B cell (primary cell): ENCODE measurements around the gene HAP1. TPM values are rescaled to one million over a fixed set of nuclear protein-coding genes. Genes with fewer than 3 reads are reported as not detected.
A peak's percentile ranks its signal among the peaks of the same experiment; 100 is the strongest.

Source experiments
- ATAC-seq: fragments of 200-7000 bp; cut with Tn5 transposase; one replicate; pipeline ENCODE4 v1.10.0; 2021; ENCODE audit warnings: low read depth, mild to moderate bottlenecking, moderate number of reproducible peaks, moderate library complexity
- CTCF ChIA-PET: fragments of 350-600 bp; sonication (Branson Sonifier 250); formaldehyde crosslinking; loops from one replicate; lab custom pipeline; 2021; ENCODE audit warnings: antibody characterized with exemption, inconsistent platforms; lab: Charles Lee
- POLR2A ChIA-PET: fragments of 350-600 bp; sonication (Branson Sonifier 250); formaldehyde crosslinking; loops from one replicate; lab custom pipeline; 2021; ENCODE audit warnings: antibody characterized with exemption; lab: Charles Lee
- DNase-seq: peaks from one replicate; pipeline ENCODE4 v3.0.0; 2013
- H2AFZ ChIP-seq: 2 replicates; pipeline ENCODE4 v1.6.1; 2012; ENCODE audit warnings: mild to moderate bottlenecking, low read depth, low read length; ENCODE audit not compliant: insufficient read depth, poor library complexity, severe bottlenecking
- H3K27ac ChIP-seq, 2 donors: 1 replicate in 1 of 2; 2 replicates in 1 of 2; pipeline ENCODE4 v1.5.1; 2012 to 2013; ENCODE audit warnings: low read length in 2 of 2, mild to moderate bottlenecking in 2 of 2, moderate library complexity in 1 of 2
- H3K27me3 ChIP-seq, 4 experiments: fragments of 200-600 bp in 1 of 4; sonication (generic) in 1 of 4; replicated peaks in 1 of 4; 1 replicate in 2 of 4; 2 replicates in 2 of 4; pipeline versions ENCODE4 v1.6.1 to v1.7.0; 2013 to 2016; ENCODE audit warnings: low read length in 3 of 4, mild to moderate bottlenecking in 2 of 4, mixed read lengths in 1 of 4, moderate library complexity in 1 of 4; ENCODE audit not compliant: insufficient read depth in 4 of 4, control insufficient read depth in 3 of 4; ENCODE audit errors: control extremely low read depth in 1 of 4
- H3K36me3 ChIP-seq, 2 experiments: replicated peaks in 1 of 2; 1 replicate in 1 of 2; 2 replicates in 1 of 2; pipeline versions ENCODE4 v1.6.1 to v1.7.1; 2013; ENCODE audit warnings: low read length in 1 of 2; ENCODE audit not compliant: insufficient read depth in 2 of 2, control insufficient read depth in 1 of 2; ENCODE audit errors: control extremely low read depth in 1 of 2, extremely low read depth in 1 of 2
- H3K4me1 ChIP-seq, 2 donors: fragments of 200-600 bp in 1 of 2; sonication (generic) in 1 of 2; 1 replicate in 1 of 2; 2 replicates in 1 of 2; pipeline versions ENCODE4 v1.5.1 to v1.6.1; 2013 to 2017; ENCODE audit warnings: low read length in 2 of 2; ENCODE audit not compliant: control insufficient read depth in 2 of 2, insufficient read depth in 2 of 2
- H3K4me2 ChIP-seq: replicated peaks from 2 replicates; pipeline ENCODE3; 2012; ENCODE audit warnings: mild to moderate bottlenecking, low read depth, low read length; ENCODE audit not compliant: poor library complexity, severe bottlenecking
- H3K4me3 ChIP-seq, 5 experiments: fragments of 200-600 bp in 1 of 5; sonication (generic) in 1 of 5; 1 replicate in 3 of 5; 2 replicates in 2 of 5; pipeline versions ENCODE4 v1.5.1 to v1.7.0; 2011 to 2016; ENCODE audit warnings: low read length in 4 of 5, mild to moderate bottlenecking in 4 of 5, low read depth in 2 of 5, control low read depth in 1 of 5, moderate library complexity in 1 of 5; ENCODE audit not compliant: insufficient read depth in 1 of 5; ENCODE audit errors: control extremely low read depth in 1 of 5, extremely low read depth in 1 of 5
- H3K79me2 ChIP-seq: fragments of 200-600 bp; sonication (generic); one replicate; pipeline ENCODE4 v1.6.0; 2016; ENCODE audit warnings: low read length; ENCODE audit not compliant: control insufficient read depth, insufficient read depth
- H3K9ac ChIP-seq: fragments of 200-600 bp; sonication (generic); 2 replicates; pipeline ENCODE4 v1.6.1; 2017; ENCODE audit warnings: mild to moderate bottlenecking, low read length, moderate library complexity
- H3K9me3 ChIP-seq, 3 donors: one replicate each; pipeline versions ENCODE4 v1.6.1 to v1.7.1; 2013; ENCODE audit warnings: low read length in 2 of 3; ENCODE audit not compliant: control insufficient read depth in 2 of 3, insufficient read depth in 1 of 3; ENCODE audit errors: control extremely low read depth in 1 of 3
- H4K20me1 ChIP-seq: 2 replicates; pipeline ENCODE4 v1.6.0; 2012; ENCODE audit warnings: mild to moderate bottlenecking, low read length; ENCODE audit not compliant: insufficient read depth, control insufficient read depth, poor library complexity, severe bottlenecking
- H3K27ac Mint-ChIP-seq: one replicate; pipeline ENCODE4 v1.8.0; 2021; ENCODE audit warnings: mixed read lengths
- H3K27me3 Mint-ChIP-seq: one replicate; pipeline ENCODE4 v1.8.0; 2021; ENCODE audit warnings: mixed read lengths
- H3K4me1 Mint-ChIP-seq: one replicate; pipeline ENCODE4 v1.8.0; 2021; ENCODE audit warnings: mixed read lengths
- H3K4me3 Mint-ChIP-seq: one replicate; pipeline ENCODE4 v1.8.0; 2021; ENCODE audit warnings: mixed read lengths
- H3K9me3 Mint-ChIP-seq: one replicate; pipeline ENCODE4 v1.8.0; 2022; ENCODE audit warnings: mixed read lengths; ENCODE audit not compliant: insufficient read depth
- EZH2 ChIP-seq: IDR thresholded peaks from 2 replicates; pipeline ENCODE4 v1.6.1; 2012; ENCODE audit warnings: borderline replicate concordance, low read depth, mild to moderate bottlenecking, moderate library complexity, low read length; ENCODE audit not compliant: insufficient read depth, poor library complexity, severe bottlenecking
- WGBS: methylation state at CpG from one replicate; pipeline ENCODE4 v1.1.5; 2013; ENCODE audit warnings: missing lambda C conversion rate; ENCODE audit not compliant: insufficient coverage; 5-methylcytosine and 5-hydroxymethylcytosine counted together
- intact Hi-C: fragments of 100-400 bp; cut with micrococcal nuclease; formaldehyde crosslinking; loops from one replicate; pipeline ENCODE4 v1.10.0; 2022
- polyA minus RNA-seq: library from RNA; depleted of rRNA, polyadenylated mRNA; stranded (reverse); fragments of >200 nt; gene quantifications from 2 replicates; pipeline ENCODE4 v1.2.3, GENCODE V29; 2012
- polyA plus RNA-seq: library from polyadenylated mRNA; depleted of rRNA; stranded (reverse); fragments of >200 nt; gene quantifications from 2 replicates; pipeline ENCODE4 v1.2.3, GENCODE V29; 2012
- total RNA-seq, 2 donors: library from RNA; stranded (reverse); fragments of 120-200 nt in 1 of 2; gene quantifications; 1 replicate in 1 of 2; 2 replicates in 1 of 2; pipeline versions ENCODE4 v1.2.3 to v1.2.4, GENCODE V29; 2013 to 2022
- TF ChIP-seq, protein P1 (sequence below): fragments of 200-600 bp; IDR thresholded peaks from one replicate; pipeline ENCODE4 v1.8.0; 2022; ENCODE audit warnings: antibody characterized with exemption, mild to moderate bottlenecking

HAP1 gene, protein sequence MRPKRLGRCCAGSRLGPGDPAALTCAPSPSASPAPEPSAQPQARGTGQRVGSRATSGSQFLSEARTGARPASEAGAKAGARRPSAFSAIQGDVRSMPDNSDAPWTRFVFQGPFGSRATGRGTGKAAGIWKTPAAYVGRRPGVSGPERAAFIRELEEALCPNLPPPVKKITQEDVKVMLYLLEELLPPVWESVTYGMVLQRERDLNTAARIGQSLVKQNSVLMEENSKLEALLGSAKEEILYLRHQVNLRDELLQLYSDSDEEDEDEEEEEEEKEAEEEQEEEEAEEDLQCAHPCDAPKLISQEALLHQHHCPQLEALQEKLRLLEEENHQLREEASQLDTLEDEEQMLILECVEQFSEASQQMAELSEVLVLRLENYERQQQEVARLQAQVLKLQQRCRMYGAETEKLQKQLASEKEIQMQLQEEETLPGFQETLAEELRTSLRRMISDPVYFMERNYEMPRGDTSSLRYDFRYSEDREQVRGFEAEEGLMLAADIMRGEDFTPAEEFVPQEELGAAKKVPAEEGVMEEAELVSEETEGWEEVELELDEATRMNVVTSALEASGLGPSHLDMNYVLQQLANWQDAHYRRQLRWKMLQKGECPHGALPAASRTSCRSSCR
- total RNA-seq: 0.15 and 0.37 TPM in 2 replicates
- total RNA-seq (2013): 0.14 TPM
- polyA plus RNA-seq: 0.03 TPM in 2 replicates
- 0.07 TPM in 1 of 2 replicates, not detected in the other for polyA minus RNA-seq

GRCh38 chr17:41734139-41734948 is at the start of gene HAP1:
TSS of gene HAP1 (minus strand) at chr17:41734643. CDS start at chr17:41734634, 9 bp downstream.
- Histone ChIP-seq H4K20me1 (no peaks in the 10 kb centered on the region), H3K27me3 (peaks cover 0 to 56% (median 28%) of the 10 kb centered on the region in 4 experiments), H3K36me3 (no peaks in the 10 kb centered on the region), H3K4me3 (peak within 1 kb of the TSS in 4 of 5 experiments; percentile 12 to 57 (median 28)), H3K27ac (no peak within 1 kb of the TSS), H2AFZ (peak within 1 kb of the TSS; percentile 73), H3K9ac (peak within 1 kb of the TSS; percentile 60), H3K9me3 (peaks cover 0 to 6% (median 0%) of the 10 kb centered on the region in 3 donors), H3K4me2 (peak within 1 kb of the TSS; percentile 87), H3K4me1 (peaks cover 23 to 25% of the 10 kb centered on the region in 2 donors), H3K79me2 (no peaks in the 10 kb centered on the region)
- H3K27ac Mint-ChIP-seq: no peak within 1 kb of the TSS
- ChIA-PET POLR2A (interaction anchor here (1.5 kb wide), 1 partner anchor 45 kb away, joined by 4 read pairs; the partner anchor contains the start of gene EIF1), CTCF (interaction anchor here (0.6 to 4.7 kb wide), 2 partner anchors 9 to 68 kb away, joined by 3 to 100 read pairs; no protein-coding TSS in a partner anchor)
- H3K4me1 Mint-ChIP-seq: peaks cover 11% of the 10 kb centered on the region
- peaks cover 47% of the 10 kb centered on the region for H3K27me3 Mint-ChIP-seq
- peak within 1 kb of the TSS; percentile 78 for H3K4me3 Mint-ChIP-seq
- intact Hi-C loops: loop anchor here (10.0 kb wide), 1 partner anchor 230 kb away; the partner anchor contains the start of gene CNP
- peak; percentile 34 for ATAC-seq
- H3K9me3 Mint-ChIP-seq: no peaks in the 10 kb centered on the region
- peak; percentile 63 for DNase-seq
- WGBS: 3% methylated on average over 77 of the region's 77 CpGs
- TF ChIP-seq, protein P1, sequence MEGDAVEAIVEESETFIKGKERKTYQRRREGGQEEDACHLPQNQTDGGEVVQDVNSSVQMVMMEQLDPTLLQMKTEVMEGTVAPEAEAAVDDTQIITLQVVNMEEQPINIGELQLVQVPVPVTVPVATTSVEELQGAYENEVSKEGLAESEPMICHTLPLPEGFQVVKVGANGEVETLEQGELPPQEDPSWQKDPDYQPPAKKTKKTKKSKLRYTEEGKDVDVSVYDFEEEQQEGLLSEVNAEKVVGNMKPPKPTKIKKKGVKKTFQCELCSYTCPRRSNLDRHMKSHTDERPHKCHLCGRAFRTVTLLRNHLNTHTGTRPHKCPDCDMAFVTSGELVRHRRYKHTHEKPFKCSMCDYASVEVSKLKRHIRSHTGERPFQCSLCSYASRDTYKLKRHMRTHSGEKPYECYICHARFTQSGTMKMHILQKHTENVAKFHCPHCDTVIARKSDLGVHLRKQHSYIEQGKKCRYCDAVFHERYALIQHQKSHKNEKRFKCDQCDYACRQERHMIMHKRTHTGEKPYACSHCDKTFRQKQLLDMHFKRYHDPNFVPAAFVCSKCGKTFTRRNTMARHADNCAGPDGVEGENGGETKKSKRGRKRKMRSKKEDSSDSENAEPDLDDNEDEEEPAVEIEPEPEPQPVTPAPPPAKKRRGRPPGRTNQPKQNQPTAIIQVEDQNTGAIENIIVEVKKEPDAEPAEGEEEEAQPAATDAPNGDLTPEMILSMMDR: no peak
- TF ChIP-seq EZH2: peak; percentile 98
